ENCODE data around the gene PHF13.

Gene PHF13

GRCh38 chr1:6602669-6603237, 10.8 kb upstream of the PHF13 start, which contains the start of gene KLHL21:
Gene KLHL21 (minus strand): TSS chr1:6602869. CDS start chr1:6602817, 52 bp downstream.
- peak; percentile 69 to 86 (median 76) for DNase-seq

- peak; percentile 41 to 84 (median 74) for DNase-seq
Measured at GRCh38 chr1:6603238-6603914, 10.2 kb upstream of the PHF13 start.

GRCh38 chr1:6603915-6604558, 9.5 kb upstream of the PHF13 start:
- DNase-seq = peak in 1 of 6 experiments; percentile 21

GRCh38 chr1:6612641-6613360, 730 bp upstream of the PHF13 start:
- peak in 3 of 6 experiments; percentile 33 to 53 (median 50) for DNase-seq

- peak in 5 of 6 experiments; percentile 18 to 66 (median 19) for DNase-seq
Measured at GRCh38 chr1:6614019-6614928, 743 bp downstream of the PHF13 start.

- DNase-seq = peak in 3 of 6 experiments; percentile 17 to 40 (median 34)
Measured at GRCh38 chr1:6614929-6615785, 1.6 kb downstream of the PHF13 start.

- no peak for DNase-seq
Measured at GRCh38 chr1:6619045-6619444, 5.5 kb downstream of the PHF13 start.

- no peak for DNase-seq
Measured at GRCh38 chr1:6621429-6622391, 8.2 kb downstream of the PHF13 start.

GRCh38 chr1:6622396-6623152, 9.0 kb downstream of the PHF13 start:
- no peak for DNase-seq

- no peak for DNase-seq
Measured at GRCh38 chr1:6623269-6623965, 9.9 kb downstream of the PHF13 start.

- peak; percentile 79 to 90 (median 88) for DNase-seq
Measured at GRCh38 chr1:6624710-6625583, 11.4 kb downstream of the PHF13 start, which contains the start of gene THAP3. Gene THAP3 (plus strand): TSS chr1:6624868. CDS start chr1:6625219, 351 bp downstream.

GRCh38 chr1:6625584-6626149, 12.1 kb downstream of the PHF13 start:
- DNase-seq = no peak

- DNase-seq = no peak
Measured at GRCh38 chr1:6627031-6627430, 13.5 kb downstream of the PHF13 start.

- DNase-seq = no peak
Measured at GRCh38 chr1:6627841-6628545, 14.5 kb downstream of the PHF13 start.

- DNase-seq = no peak
Measured at GRCh38 chr1:6628971-6629479, 15.5 kb downstream of the PHF13 start.

- DNase-seq = no peak
Measured at GRCh38 chr1:6630027-6630426, 16.5 kb downstream of the PHF13 start.

Data from stimulated activated naive CD4-positive, alpha-beta T cell (primary cell).